HG02938 (cell line): ENCODE data around the gene RASGRF2.
"Not testable (repeated sequence)": the region's sequence is repeated elsewhere in the genome, so short reads cannot be mapped to it uniquely, and the experiment has no call there.

Experiments used
- ATAC-seq: cut with Tn5 transposase; IDR thresholded peaks from one replicate; pipeline ENCODE4 v1.9.1; 2021; ENCODE audit warnings: mild to moderate bottlenecking, moderate library complexity; ENCODE audit not compliant: unreplicated experiment

Gene RASGRF2

DNA sequence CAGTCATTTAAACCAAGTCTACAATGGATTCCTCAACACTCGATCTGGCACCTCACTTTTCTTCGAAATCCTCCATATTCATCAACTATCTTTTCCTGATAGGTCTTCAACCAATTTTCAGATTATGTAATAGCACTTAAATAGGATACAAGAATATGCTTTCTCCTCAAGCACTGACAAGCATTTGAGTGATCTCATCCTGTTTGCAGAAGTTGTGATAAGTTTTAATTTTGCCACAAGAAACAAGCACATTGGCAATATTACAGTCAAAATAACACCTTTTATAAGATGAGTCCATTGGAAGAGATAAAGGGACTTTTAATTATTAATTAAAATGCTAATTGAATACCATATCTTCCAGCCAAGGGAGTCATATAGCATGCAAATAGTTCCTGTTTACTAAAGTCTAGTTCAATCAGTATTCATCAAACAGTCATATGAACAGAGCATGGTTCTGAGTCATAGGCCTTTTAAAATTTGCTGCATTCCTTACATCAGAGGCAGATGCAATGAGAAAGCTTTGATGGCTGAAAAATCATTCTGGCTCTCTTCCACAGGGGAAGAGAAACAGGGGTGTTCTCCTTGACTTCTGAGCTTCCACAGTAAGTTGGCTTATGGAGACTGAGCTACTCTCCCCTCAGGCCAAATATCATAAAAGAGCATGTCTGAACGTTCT, 308.5 kb downstream of the RASGRF2 start:
- ATAC-seq: no peak

DNA sequence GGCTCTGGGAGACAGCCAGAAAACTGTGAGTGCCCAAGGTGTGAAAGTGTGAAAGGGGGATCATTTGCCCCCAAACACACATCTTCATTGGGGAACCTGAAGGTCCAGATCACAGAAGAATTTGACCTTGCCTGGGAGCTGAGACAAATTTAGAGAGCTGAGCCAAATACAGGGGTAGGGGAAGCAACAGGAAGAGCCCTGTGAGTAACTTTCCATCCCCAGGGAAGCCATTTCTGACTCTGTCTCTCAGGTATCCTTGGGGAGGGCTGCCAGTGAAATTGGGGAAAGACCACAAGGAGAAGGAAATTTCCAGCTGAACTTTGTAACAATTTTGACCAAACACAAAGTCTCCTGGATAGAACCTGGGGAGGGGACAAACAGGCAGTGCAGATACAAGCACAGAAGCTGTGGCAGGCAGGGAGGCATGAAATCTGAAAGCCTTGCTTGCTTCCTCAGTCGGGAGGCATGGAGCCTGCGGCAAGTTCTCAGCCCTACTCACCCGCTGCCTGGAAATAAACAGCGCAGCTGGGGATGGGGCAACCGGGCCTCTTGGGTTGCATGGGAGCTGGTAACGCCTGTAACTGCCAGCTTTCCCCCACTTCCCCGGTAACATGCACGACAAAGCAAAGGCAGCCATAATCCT, 309.7 kb downstream of the RASGRF2 start:
- no peak for ATAC-seq

DNA sequence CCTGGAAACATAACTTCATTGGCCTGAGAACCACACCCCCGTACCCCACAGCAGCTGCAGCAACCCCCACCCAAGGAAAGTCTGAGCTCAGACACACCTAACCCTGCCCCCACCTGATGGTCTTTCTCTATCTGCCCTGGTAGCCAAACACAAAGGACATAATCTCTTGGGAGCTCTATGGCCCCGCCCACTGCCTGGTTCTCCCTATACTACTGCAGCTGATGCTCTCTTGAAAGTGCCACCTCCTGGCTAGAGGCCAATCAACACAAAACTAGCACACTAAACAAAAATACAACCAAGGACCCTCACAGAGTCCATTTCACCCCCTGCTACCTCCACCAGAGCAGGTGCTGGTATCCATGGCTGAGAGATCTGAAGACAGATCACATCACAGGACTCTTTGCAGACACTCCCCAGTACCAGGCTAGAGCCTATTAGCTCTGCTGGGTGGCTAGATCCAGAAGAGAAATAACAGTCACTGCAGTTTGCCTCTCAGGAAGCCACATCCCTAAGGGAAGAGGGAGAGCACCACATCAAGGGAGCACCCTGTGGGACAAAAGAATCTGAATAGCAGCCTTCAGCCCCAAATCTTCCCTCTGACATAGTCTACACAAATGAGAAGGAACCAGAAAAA, 310.3 kb downstream of the RASGRF2 start:
- not testable (repeated sequence) for ATAC-seq
